CD4-positive, alpha-beta T cell treated with Interleukin-15 for 1 hour (primary cell): Measurements from ENCODE around the gene DYRK1A.

Source experiments
- DNase-seq: peaks from one replicate; pipeline ENCODE4 v3.0.0-alpha.2; 2020

DYRK1A gene

GRCh38 chr21:37385179-37385765 is 18.7 kb downstream of the DYRK1A start:
- DNase-seq = no peak

GRCh38 chr21:37386151-37386550 is 19.6 kb downstream of the DYRK1A start:
- DNase-seq = no peak

GRCh38 chr21:37389456-37389855 is 22.9 kb downstream of the DYRK1A start:
- no peak for DNase-seq

GRCh38 chr21:37391666-37392065 is 25.1 kb downstream of the DYRK1A start:
- DNase-seq = no peak

- DNase-seq = no peak
Measured at GRCh38 chr21:37392441-37392840, 25.9 kb downstream of the DYRK1A start.

GRCh38 chr21:37393030-37393429 is 26.5 kb downstream of the DYRK1A start:
- no peak for DNase-seq

- DNase-seq = no peak
Measured at GRCh38 chr21:37393786-37394185, 27.2 kb downstream of the DYRK1A start.

GRCh38 chr21:37395961-37396360 is 29.4 kb downstream of the DYRK1A start:
- no peak for DNase-seq

GRCh38 chr21:37396855-37397254 is 30.3 kb downstream of the DYRK1A start:
- DNase-seq = no peak

- DNase-seq = no peak
Measured at GRCh38 chr21:37398697-37399096, 32.1 kb downstream of the DYRK1A start.

- no peak for DNase-seq
Measured at GRCh38 chr21:37402251-37402867, 35.8 kb downstream of the DYRK1A start.

- no peak for DNase-seq
Measured at GRCh38 chr21:37405629-37406028, 39.1 kb downstream of the DYRK1A start.

- no peak for DNase-seq
Measured at GRCh38 chr21:37407719-37408420, 41.3 kb downstream of the DYRK1A start.

GRCh38 chr21:37408464-37409193 is 42.1 kb downstream of the DYRK1A start:
- no peak for DNase-seq

- DNase-seq = no peak
Measured at GRCh38 chr21:37410639-37411038, 44.1 kb downstream of the DYRK1A start.

- DNase-seq = no peak
Measured at GRCh38 chr21:37412603-37413360, 46.2 kb downstream of the DYRK1A start.

GRCh38 chr21:37413553-37414291 is 47.1 kb downstream of the DYRK1A start:
- no peak for DNase-seq

- DNase-seq = no peak
Measured at GRCh38 chr21:37414292-37415253, 48.0 kb downstream of the DYRK1A start.

GRCh38 chr21:37415939-37416338 is 49.4 kb downstream of the DYRK1A start:
- DNase-seq = no peak

- DNase-seq = no peak
Measured at GRCh38 chr21:37416914-37417313, 50.3 kb downstream of the DYRK1A start.
